OCI-LY7 (cell line): ENCODE measurements around the gene INSR. TPM values are rescaled to one million over a fixed set of nuclear protein-coding genes. Genes with fewer than 3 reads are reported as not detected.

Source experiments
- BruUV-seq: library from RNA; stranded (reverse); fragments of 400-500 nt; replicated peaks from 2 replicates; lab custom pipeline; 2021; lab: Mats Ljungman, UMichigan
- CTCF ChIA-PET: fragments of 300-600 bp; sonication (Branson Sonifier 250); formaldehyde crosslinking; loops from one replicate; lab custom pipeline; 2022; ENCODE audit warnings: antibody characterized with exemption; ENCODE audit not compliant: unreplicated experiment; lab: Charles Lee
- POLR2A ChIA-PET: fragments of 300-600 bp; sonication (Branson Sonifier 250); formaldehyde crosslinking; loops from one replicate; lab custom pipeline; 2022; ENCODE audit warnings: antibody characterized with exemption; lab: Charles Lee
- DNase-seq: peaks from one replicate; pipeline ENCODE4 v3.0.0-alpha.2; 2015; ENCODE audit warnings: low spot score
- H2AFZ ChIP-seq: fragments of 200-600 bp; sonication (generic), shearing (Covaris generic); 2 replicates; pipeline ENCODE4 v1.6.1; 2014; ENCODE audit warnings: mild to moderate bottlenecking, antibody characterized with exemption, low read length, moderate library complexity
- H3K27ac ChIP-seq: fragments of 200-600 bp; sonication (generic); 2 replicates; pipeline ENCODE4 v1.5.1; 2014; ENCODE audit warnings: mixed run types, low read depth, mild to moderate bottlenecking, moderate library complexity, low read length, inconsistent platforms; ENCODE audit not compliant: poor library complexity, severe bottlenecking
- H3K36me3 ChIP-seq: fragments of 200-600 bp; sonication (generic); 2 replicates; pipeline ENCODE4 v1.6.1; 2014; ENCODE audit warnings: mild to moderate bottlenecking, antibody characterized with exemption, low read length, moderate library complexity, mixed read lengths; ENCODE audit not compliant: insufficient read depth
- H3K4me1 ChIP-seq: fragments of 200-600 bp; sonication (generic); 2 replicates; pipeline ENCODE4 v1.5.1; 2014; ENCODE audit warnings: mild to moderate bottlenecking, low read length; ENCODE audit not compliant: insufficient read depth, poor library complexity, severe bottlenecking
- H3K4me2 ChIP-seq: fragments of 200-600 bp; sonication (generic); 2 replicates; pipeline ENCODE4 v1.6.1; 2014; ENCODE audit warnings: mild to moderate bottlenecking, low read length
- H3K4me3 ChIP-seq: fragments of 200-600 bp; sonication (generic); 2 replicates; pipeline ENCODE4 v1.5.1; 2014; ENCODE audit warnings: mild to moderate bottlenecking, low read depth, low read length; ENCODE audit not compliant: poor library complexity, severe bottlenecking
- H3K79me2 ChIP-seq: fragments of 200-600 bp; sonication (generic); 2 replicates; pipeline ENCODE4 v1.6.1; 2016; ENCODE audit warnings: low read depth, mild to moderate bottlenecking, low read length, moderate library complexity, mixed read lengths; ENCODE audit not compliant: insufficient read depth
- H3K9me2 ChIP-seq: fragments of 200-600 bp; sonication (generic); 2 replicates; pipeline ENCODE4 v1.6.1; 2016; ENCODE audit warnings: mild to moderate bottlenecking, low read length, mixed read lengths; ENCODE audit not compliant: insufficient read depth
- H3K9me3 ChIP-seq: fragments of 200-600 bp; sonication (generic); 2 replicates; pipeline ENCODE4 v1.6.1; 2014; ENCODE audit warnings: mild to moderate bottlenecking, mixed run types, low read length, mixed read lengths
- H4K20me1 ChIP-seq: fragments of 200-600 bp; sonication (generic); 2 replicates; pipeline ENCODE4 v1.6.1; 2014; ENCODE audit warnings: mild to moderate bottlenecking, antibody characterized with exemption, low read length, moderate library complexity, mixed read lengths; ENCODE audit not compliant: insufficient read depth
- EZH2phosphoT487 ChIP-seq: fragments of 200-600 bp; sonication (generic); IDR thresholded peaks from 2 replicates; pipeline ENCODE4 v1.6.1; 2018; ENCODE audit warnings: low read depth, borderline replicate concordance, mild to moderate bottlenecking, mixed run types, antibody characterized with exemption, low read length, moderate library complexity, mixed read lengths
- intact Hi-C: fragments of 100-400 bp; cut with micrococcal nuclease; formaldehyde crosslinking; loops from one replicate; pipeline ENCODE4 v1.10.0; 2022; ENCODE audit not compliant: unreplicated experiment
- total RNA-seq, 2 experiments: library from RNA; depleted of rRNA in 1 of 2; stranded (reverse); fragments of >200 nt in 1 of 2; shearing (Covaris generic) in 1 of 2; gene quantifications; 2 replicates each; pipeline ENCODE4 v1.2.3, GENCODE V29; 2014 to 2022
- TF ChIP-seq, protein P1 (sequence below): fragments of 200-600 bp; sonication (generic); conservative IDR thresholded peaks from 2 replicates; pipeline ENCODE4 v1.5.1; 2014; ENCODE audit warnings: mild to moderate bottlenecking, antibody characterized with exemption, low read length, moderate library complexity, mixed read lengths

Gene INSR
- total RNA-seq, 2 experiments from 2014 or later: 57.7 to 74.0 TPM

DNA sequence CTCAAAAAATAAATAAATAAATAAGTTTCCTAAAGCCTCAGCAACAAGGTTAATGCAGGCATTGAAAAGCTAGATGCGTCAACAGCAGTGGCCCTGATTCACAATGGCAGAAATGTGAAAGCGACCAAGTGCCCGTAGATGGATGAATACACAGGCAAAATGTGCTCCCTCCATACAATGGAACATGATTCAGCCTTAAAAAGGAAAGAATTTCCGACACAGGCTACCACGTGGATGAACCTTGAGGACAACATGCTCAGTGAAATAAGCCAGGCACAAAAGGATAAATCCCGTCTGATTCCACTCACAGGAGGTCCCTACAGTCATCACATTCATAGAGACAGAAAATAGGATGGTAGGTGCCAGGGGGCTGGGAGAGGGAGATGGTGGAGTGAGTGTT lies 31.7 kb downstream of the INSR start:
- CTCF ChIA-PET: no interaction called here
- no peak for TF ChIP-seq EZH2phosphoT487
- TF ChIP-seq, protein P1, sequence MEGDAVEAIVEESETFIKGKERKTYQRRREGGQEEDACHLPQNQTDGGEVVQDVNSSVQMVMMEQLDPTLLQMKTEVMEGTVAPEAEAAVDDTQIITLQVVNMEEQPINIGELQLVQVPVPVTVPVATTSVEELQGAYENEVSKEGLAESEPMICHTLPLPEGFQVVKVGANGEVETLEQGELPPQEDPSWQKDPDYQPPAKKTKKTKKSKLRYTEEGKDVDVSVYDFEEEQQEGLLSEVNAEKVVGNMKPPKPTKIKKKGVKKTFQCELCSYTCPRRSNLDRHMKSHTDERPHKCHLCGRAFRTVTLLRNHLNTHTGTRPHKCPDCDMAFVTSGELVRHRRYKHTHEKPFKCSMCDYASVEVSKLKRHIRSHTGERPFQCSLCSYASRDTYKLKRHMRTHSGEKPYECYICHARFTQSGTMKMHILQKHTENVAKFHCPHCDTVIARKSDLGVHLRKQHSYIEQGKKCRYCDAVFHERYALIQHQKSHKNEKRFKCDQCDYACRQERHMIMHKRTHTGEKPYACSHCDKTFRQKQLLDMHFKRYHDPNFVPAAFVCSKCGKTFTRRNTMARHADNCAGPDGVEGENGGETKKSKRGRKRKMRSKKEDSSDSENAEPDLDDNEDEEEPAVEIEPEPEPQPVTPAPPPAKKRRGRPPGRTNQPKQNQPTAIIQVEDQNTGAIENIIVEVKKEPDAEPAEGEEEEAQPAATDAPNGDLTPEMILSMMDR: no peak
- BruUV-seq: no TSS peak

GRCh38 chr19:7260161-7260560 lies 34.1 kb downstream of the INSR start:
- Histone ChIP-seq H3K4me1 (peaks cover 3% of the 10 kb centered on the region), H3K9me2 (no peaks in the 10 kb centered on the region), H3K9me3 (no peaks in the 10 kb centered on the region), H4K20me1 (no peaks in the 10 kb centered on the region), H3K27ac (no peak overlapping the region), H3K4me2 (no peak overlapping the region), H3K36me3 (peaks cover 11% of the 10 kb centered on the region; the same call in 1 of the 2 replicates), H3K4me3 (no peak overlapping the region), H3K79me2 (peaks cover 49% of the 10 kb centered on the region), H2AFZ (no peak overlapping the region)
- ChIA-PET POLR2A (interaction anchor here (2.0 kb wide), 1 partner anchor 12 kb away, joined by 6 read pairs; no protein-coding TSS in a partner anchor), CTCF (no interaction called here)
- TF ChIP-seq EZH2phosphoT487: no peak
- TF ChIP-seq, protein P1: no peak
- DNase-seq: no peak
- intact Hi-C loops: no loop called here
- no TSS peak for BruUV-seq

More for the DNA sequence above, 31.7 kb downstream of the INSR start:
- DNase-seq: no peak
- Histone ChIP-seq H3K4me1 (peaks cover 6% of the 10 kb centered on the region), H3K36me3 (peaks cover 29% of the 10 kb centered on the region), H3K9me2 (no peaks in the 10 kb centered on the region), H4K20me1 (no peaks in the 10 kb centered on the region), H3K9me3 (no peaks in the 10 kb centered on the region), H3K27ac (no peak overlapping the region), H3K79me2 (peaks cover 57% of the 10 kb centered on the region), H3K4me3 (no peak overlapping the region), H2AFZ (no peak overlapping the region), H3K4me2 (no peak overlapping the region)
- POLR2A ChIA-PET: no interaction called here
- intact Hi-C loops: no loop called here

DNA sequence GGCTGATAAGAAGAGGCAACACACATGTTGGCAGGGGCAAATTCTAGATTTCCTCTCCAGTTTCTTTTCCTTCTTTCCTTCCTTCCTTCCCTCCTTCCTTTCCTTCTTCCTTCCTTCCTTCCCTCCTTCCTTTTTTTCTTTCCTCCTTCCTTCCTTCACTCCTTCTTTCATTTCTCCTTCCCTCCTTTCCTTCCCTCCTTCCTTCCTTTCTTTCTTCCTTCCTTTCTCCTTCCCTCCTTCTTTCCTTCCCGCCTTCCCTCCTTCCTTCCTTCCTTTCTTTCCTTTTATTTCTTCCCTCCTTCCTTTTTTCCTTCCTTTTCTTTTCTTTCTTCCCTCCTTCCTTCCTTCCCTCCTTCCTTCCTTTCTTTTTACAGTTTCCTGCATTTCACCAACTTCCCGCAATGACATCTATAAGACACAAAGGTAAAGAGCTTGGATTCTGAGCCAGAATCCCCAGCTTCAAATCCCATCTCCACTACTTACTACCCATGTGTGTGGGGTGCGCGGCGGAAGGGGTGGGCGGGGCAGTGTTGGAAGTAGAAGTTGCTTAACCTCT lies 35.3 kb downstream of the INSR start:
- H3K36me3 ChIP-seq: peaks cover 4% of the 10 kb centered on the region; the same call in 1 of the 2 replicates

More for the DNA sequence above, 35.3 kb downstream of the INSR start:
- Histone ChIP-seq H4K20me1 (no peaks in the 10 kb centered on the region), H3K27ac (no peak overlapping the region), H3K9me2 (no peaks in the 10 kb centered on the region), H3K4me2 (no peak overlapping the region), H3K79me2 (peaks cover 45% of the 10 kb centered on the region), H3K9me3 (no peaks in the 10 kb centered on the region), H2AFZ (no peak overlapping the region), H3K4me1 (peaks cover 3% of the 10 kb centered on the region), H3K4me3 (no peak overlapping the region)
- intact Hi-C loops: no loop called here
- POLR2A ChIA-PET: no interaction called here
- DNase-seq: no peak
- no peak for TF ChIP-seq EZH2phosphoT487
- TF ChIP-seq, protein P1: no peak
- CTCF ChIA-PET: no interaction called here
- BruUV-seq: no TSS peak
